Ishikawa (cell line): ENCODE data around the gene SLC4A3.

Source experiments
- CEBPB ChIP-seq: IDR thresholded peaks from 2 replicates; pipeline ENCODE4 v1.6.1; 2012
- CREB1 ChIP-seq: IDR thresholded peaks from 2 replicates; pipeline ENCODE4 v1.6.1; 2012; ENCODE audit warnings: low read depth
- EGR1 ChIP-seq: IDR thresholded peaks from 2 replicates; pipeline ENCODE4 v1.6.1; 2012
- EP300 ChIP-seq: IDR thresholded peaks from 2 replicates; pipeline ENCODE4 v1.6.1; 2012; ENCODE audit warnings: borderline replicate concordance
- FOXM1 ChIP-seq: IDR thresholded peaks from 2 replicates; pipeline ENCODE4 v1.6.1; 2012; ENCODE audit warnings: low read depth, borderline replicate concordance
- NFIC ChIP-seq: IDR thresholded peaks from 2 replicates; pipeline ENCODE4 v1.6.1; 2012
- RAD21 ChIP-seq: IDR thresholded peaks from 2 replicates; pipeline ENCODE4 v1.6.1; 2012; ENCODE audit warnings: low read depth
- TAF1 ChIP-seq: IDR thresholded peaks from 2 replicates; pipeline ENCODE4 v1.6.1; 2012; ENCODE audit warnings: low read depth, mild to moderate bottlenecking
- TEAD4 ChIP-seq: IDR thresholded peaks from 2 replicates; pipeline ENCODE4 v1.6.1; 2012
- YY1 ChIP-seq: IDR thresholded peaks from 2 replicates; pipeline ENCODE4 v1.6.1; 2012; ENCODE audit warnings: low read depth
- TF ChIP-seq, protein P1 (sequence below): IDR thresholded peaks from 2 replicates; pipeline ENCODE4 v1.6.1; 2012
- TF ChIP-seq, protein P2 (sequence below): IDR thresholded peaks from 2 replicates; pipeline ENCODE4 v1.6.1; 2012; ENCODE audit warnings: low read depth, mild to moderate bottlenecking

DNA sequence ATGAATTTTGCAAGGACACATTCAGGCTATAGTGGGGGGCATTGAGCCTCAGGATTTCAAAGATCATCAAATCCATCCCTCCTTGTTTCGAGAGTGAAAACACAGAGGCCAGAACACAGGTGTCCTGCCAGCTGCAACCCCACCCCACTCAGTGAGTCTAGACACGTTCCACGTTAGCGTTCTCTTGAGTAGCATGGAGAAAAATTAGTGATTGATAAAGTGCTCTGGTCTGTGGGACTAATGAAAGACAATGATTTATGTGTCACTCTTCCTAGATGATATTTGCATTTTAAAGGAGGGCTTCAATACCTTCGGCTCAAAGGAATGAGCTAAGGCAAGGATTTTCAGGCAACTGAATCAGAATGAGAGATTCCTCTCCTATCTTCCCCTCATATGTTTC lies 43.8 kb downstream of the SLC4A3 start:
- TF ChIP-seq CREB1 = no peak
- no peak for TF ChIP-seq RAD21
- no peak for TF ChIP-seq NFIC
- no peak for TF ChIP-seq YY1
- TF ChIP-seq EP300 = no peak
- TF ChIP-seq, protein P1, sequence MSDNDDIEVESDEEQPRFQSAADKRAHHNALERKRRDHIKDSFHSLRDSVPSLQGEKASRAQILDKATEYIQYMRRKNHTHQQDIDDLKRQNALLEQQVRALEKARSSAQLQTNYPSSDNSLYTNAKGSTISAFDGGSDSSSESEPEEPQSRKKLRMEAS = no peak
- TF ChIP-seq TAF1 = no peak
- TF ChIP-seq EGR1 = no peak
- TF ChIP-seq, protein P2, sequence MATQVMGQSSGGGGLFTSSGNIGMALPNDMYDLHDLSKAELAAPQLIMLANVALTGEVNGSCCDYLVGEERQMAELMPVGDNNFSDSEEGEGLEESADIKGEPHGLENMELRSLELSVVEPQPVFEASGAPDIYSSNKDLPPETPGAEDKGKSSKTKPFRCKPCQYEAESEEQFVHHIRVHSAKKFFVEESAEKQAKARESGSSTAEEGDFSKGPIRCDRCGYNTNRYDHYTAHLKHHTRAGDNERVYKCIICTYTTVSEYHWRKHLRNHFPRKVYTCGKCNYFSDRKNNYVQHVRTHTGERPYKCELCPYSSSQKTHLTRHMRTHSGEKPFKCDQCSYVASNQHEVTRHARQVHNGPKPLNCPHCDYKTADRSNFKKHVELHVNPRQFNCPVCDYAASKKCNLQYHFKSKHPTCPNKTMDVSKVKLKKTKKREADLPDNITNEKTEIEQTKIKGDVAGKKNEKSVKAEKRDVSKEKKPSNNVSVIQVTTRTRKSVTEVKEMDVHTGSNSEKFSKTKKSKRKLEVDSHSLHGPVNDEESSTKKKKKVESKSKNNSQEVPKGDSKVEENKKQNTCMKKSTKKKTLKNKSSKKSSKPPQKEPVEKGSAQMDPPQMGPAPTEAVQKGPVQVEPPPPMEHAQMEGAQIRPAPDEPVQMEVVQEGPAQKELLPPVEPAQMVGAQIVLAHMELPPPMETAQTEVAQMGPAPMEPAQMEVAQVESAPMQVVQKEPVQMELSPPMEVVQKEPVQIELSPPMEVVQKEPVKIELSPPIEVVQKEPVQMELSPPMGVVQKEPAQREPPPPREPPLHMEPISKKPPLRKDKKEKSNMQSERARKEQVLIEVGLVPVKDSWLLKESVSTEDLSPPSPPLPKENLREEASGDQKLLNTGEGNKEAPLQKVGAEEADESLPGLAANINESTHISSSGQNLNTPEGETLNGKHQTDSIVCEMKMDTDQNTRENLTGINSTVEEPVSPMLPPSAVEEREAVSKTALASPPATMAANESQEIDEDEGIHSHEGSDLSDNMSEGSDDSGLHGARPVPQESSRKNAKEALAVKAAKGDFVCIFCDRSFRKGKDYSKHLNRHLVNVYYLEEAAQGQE = no peak
- no peak for TF ChIP-seq CEBPB
- no peak for TF ChIP-seq TEAD4
- no peak for TF ChIP-seq FOXM1
